HG02852 (cell line): Measurements from ENCODE around the gene KRTAP29-1.
"Not testable (repeated sequence)": the region's sequence is repeated elsewhere in the genome, so short reads cannot be mapped to it uniquely, and the experiment has no call there.

ENCODE experiments used
- ATAC-seq: cut with Tn5 transposase; IDR thresholded peaks from one replicate; pipeline ENCODE4 v1.9.1; 2021; ENCODE audit warnings: mild to moderate bottlenecking, moderate library complexity; ENCODE audit not compliant: unreplicated experiment

Gene KRTAP29-1, protein sequence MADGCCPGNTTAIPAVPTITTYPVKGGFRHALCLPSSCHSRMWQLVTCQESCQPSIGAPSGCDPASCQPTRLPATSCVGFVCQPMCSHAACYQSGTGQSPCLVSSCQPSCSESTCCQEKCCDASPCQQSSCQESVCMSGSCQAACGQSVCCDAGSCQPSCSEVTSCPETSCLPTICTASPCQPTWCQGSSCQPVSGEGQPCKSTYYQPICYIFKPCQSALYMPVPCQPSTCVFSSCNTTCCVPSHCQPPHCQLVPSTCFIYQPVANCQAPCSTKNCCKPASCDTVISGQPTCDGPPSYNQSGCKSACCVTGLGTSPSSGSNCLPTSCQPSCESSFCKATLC

DNA sequence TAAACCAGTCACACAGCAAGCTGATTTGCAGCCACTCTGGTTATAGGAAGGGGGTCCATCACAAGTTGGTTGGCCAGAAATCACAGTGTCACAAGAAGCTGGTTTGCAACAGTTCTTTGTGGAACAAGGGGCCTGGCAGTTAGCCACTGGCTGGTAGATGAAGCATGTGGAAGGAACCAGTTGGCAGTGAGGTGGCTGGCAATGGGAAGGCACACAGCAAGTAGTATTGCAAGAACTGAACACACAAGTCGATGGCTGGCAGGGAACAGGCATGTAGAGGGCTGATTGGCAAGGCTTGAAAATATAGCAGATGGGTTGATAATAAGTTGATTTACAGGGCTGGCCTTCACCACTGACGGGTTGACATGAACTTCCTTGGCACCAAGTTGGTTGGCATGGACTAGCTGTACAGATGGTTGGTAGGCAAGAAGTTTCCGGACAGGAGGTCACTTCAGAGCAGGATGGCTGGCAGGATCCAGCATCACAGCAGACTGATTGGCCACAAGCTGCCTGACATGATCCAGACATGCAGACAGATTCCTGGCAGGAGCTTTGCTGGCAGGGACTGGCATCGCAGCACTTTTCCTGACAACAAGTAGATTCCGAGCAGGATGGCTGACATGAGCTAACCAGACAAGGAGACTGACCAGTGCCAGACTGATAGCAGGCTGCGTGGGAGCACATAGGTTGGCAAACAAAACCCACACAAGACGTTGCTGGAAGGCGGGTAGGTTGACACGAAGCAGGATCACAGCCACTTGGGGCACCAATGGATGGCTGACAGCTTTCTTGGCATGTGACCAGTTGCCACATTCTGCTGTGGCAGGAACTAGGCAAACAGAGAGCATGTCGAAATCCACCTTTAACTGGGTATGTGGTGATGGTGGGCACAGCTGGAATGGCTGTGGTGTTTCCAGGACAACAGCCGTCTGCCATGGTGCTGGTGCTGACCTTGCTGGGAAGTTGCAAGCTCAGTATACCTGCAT is at the start of gene KRTAP29-1:
Gene KRTAP29-1 (minus strand): TSS at position 936 of the 986 bp plus-strand sequence. CDS start 0 bp downstream, at position 936.
- no peak for ATAC-seq

DNA sequence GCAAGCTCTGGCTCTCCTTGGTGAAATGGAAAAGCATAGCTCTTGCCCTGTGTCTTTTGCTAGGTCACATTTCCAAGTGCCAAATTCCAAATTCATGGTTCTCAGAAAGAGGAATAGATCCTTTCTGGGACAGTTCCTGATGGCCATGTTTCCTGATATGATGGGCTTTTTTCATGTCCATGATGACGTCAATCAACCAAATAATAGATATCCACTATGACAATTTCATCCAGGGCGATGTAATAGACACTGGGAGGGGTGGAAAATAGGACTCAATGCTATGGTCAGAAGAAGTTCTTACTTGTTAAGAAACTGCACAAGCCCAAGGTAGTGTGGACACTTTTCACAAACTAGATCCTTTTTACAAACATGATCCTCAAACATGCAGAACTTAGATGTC is 48.5 kb upstream of the KRTAP29-1 start:
- no peak for ATAC-seq

DNA sequence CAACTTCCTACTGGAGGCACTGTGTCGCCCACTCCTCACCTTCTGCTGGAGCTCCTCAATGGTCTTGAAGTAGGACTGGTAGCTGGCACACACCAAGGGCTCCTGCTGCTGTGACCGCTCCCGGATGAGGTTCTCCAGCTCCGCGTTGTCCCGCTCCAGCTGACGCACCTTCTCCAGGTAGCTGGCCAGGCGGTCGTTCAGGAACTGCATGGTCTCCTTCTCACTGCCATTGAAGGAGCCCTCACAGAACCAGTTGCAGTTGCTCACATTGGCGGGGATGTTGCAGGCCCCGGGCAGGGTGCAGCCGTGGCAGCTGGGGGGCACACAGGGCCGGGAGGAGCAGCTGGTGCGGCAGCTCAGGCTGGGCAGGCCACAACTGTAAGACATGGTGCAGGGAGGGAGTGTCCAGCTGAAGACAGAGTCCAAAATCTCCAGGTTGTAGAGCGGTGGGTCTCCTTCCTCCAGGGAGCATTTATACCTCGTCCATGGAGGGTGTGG is 47.8 kb upstream of the KRTAP29-1 start, which contains the start of gene KRT33A:
Gene KRT33A (minus strand): TSS at position 448 of the 498 bp plus-strand sequence. CDS start 61 bp downstream, at position 387.
- not testable (repeated sequence) for ATAC-seq

DNA sequence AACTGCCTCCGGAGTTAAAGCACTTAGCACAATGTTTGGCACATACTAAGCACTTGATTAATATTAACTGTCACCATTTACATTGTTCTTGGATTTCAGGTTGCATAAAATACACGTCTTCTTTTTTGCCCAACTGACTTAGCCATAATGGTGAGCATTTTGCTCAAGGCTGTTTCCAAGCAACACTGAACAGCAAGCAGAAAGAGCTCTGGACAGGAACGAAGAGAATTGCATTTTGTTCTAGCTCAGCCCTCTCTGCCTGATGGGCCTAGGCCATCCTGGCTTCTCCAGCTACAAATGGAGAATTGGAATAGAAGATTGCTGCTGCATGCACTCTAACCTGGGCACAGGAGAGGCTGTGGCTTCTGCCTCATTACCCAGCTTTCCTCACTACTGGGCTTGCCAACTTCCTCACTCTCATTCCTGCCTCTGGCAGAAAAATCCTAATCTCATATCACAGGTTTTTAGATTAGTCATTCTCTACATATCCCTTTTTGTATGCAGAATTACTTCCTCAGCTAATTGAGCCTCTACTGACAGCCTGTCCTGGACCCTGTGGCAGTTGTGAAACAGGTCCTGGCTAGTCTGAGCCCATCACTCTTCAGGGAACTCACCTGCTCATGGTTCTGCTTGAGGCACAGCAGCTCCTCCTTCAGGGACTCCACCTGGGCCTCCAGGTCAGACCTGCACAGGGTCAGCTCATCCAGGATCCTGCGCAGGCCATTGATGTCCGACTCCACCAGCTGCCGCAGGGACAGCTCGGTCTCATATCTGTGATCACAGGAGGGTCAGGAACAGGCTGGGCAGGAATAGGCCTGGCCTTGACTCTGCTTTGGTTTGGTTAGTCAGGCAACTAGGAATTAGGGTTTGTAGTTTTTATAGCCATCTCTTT is 45.5 kb upstream of the KRTAP29-1 start:
- ATAC-seq: no peak

DNA sequence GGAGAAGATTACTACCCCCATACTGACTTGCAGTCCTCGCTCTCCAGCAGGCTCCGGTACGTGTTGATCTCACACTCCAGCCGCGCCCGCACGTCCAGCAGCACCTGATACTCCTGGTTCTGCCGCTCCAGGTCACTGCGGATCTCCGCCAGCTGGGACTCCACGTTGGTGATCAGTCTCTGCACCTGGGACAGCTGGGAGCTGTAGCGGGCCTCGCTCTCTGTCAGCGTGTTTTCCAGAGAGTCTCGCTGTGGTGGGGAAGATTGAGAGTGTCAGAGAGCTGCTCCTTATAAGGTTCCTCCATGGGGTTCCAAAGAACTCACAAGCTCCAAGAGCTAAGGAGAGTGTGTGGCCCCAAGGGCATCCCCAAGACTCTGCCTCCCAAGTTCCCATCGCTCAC is 43.8 kb upstream of the KRTAP29-1 start:
- not testable (repeated sequence) for ATAC-seq

DNA sequence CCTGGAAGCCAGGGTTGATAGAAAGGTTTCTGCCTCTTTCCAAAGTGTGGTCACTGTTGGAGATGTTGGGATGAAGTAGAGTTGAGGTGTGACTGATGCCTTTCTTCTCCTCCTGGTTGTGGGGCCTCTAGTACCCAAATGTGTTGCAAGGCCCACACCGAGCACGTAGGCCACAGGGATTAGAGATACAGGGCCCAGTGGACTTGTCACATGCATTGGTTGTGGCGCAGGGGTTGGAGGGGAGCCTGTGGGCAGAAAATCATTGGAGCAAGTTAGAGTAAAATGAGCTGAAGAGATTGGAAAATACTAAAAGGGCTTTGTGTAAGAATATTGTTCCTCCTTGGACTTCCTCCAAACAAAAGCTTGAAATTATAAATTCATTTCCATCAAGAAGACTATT is 43.3 kb upstream of the KRTAP29-1 start:
- no peak for ATAC-seq

DNA sequence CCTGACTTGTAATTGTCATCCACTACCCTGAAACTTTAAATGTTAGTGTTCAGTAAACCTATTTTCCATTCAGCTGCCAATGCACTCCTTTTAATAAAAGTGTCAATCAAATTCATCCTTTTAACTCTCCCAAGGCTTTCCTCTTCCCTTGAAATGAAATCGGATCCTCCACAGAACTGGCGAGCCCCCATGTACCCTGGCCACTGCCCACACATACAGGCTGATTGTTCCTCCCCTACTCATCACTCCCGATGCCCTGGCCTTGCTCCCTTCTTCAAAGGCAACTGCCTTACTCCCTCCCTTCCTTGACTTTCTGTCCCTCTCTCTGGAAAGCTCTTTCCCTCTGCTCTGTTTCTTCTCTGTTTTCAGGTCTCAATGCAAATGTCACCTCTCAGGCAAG is 40.4 kb upstream of the KRTAP29-1 start:
- ATAC-seq: no peak

DNA sequence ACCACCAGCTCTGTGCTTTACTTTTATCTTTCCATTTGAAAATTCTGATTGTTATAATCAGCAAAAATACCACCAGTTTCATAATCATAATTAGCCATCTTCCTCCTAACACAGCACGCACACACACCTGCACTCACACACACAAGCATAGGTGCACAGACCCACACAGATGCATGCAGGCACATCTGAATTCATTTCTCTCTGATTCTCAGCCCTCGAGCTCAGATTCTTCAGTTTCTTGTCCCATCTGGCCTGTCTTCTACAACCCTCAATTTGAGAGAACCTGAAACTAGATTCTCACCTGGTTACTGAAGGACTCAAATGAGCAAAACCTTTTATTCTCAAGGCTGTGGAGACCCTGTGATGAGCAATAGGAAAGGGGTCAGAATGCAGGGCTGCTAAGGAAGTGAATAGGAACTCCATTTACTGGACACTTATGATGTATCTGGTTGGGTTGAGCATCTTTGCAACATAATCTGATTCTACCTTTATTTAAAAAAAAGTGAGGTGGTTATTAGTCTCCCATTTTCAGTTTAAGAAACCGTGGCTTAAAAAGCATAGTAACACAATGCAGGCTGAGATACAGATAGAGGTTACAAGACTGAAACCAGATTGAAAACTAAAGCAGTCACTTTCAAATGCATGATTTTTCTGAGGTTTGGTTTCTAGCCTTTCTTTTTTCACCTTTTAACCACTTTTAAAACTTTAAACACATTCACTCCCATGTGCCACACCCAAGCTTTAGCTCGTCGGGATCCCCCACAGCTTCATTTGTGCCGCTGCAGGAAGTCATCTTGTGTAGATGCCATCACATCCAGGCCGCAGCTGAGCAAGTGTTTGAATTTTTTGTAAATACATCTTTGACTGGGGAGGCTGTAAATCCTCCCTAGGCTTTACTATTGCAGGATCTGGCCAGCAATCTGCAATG is 38.5 kb upstream of the KRTAP29-1 start:
- no peak for ATAC-seq

DNA sequence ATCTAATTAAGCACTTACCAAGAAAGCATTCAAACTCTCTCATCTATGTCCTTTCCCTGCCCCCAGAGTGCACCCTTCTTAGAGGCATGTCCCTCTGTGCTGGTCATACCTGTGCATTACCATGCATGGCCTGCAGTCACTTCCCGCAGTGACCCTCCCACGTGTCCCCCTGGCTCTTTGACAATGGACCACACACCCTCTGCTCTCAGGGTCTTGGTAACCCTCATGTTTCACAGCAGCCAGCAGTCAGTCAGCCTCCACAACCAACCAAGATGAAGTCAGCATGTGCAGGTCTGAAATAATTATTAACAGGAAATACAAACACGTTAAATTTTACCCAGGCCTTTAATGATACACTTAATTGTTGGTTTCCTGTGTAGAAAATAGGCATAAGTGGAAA is 37.8 kb upstream of the KRTAP29-1 start:
- no peak for ATAC-seq

DNA sequence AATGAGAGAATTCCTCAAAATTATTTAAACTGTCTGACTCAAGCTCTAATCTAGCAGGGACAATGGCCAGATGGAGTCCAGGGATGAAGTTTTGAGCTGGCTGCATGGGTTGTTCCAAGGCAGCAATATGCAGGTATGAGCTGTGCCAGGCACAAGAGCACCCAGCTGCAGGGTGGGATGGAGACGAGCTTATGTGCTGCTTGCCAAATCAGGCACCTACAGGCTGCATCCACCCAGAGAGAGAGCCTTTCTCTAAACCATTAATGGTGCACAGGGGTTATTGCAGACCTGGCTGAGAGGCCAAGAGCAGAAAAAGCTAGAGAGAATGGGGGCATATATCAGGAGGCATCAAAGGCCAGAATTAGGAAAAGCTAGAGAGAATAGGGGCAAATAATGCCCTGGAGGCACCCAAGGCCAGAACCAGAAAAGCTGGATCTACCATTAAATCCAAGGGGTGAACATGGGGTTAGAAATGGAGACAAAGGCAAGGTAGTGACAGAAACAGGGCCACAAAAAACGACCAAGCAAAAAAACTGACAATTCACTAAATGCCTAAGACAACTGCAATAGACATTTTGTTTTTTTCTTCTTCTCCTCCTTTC is 37.0 kb upstream of the KRTAP29-1 start:
- ATAC-seq: no peak

DNA sequence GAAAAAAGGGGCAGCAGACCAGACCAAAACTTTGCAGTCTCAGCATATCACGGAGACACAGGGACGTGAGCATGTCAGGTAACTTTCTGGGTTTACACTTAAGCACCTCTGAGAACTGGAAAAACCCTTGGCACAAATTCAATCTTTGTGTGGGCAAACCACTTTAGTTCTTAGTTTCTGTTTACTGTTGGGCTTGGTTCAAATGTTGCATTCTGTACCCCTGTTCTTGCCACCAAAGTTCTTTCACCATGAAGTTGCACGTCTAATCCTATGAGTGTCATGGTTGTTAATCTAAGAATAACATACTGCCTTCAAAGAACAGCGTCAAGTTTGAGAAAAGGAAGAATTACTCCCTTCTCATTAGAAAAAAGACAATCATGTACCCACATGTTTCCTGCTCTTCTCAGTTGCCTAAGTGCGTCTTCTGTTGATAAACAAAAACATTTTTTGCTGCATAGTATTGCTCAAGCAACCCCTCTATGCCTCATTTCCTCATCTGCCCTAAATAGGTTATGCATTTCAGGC is 36.4 kb upstream of the KRTAP29-1 start:
- ATAC-seq: no peak

DNA sequence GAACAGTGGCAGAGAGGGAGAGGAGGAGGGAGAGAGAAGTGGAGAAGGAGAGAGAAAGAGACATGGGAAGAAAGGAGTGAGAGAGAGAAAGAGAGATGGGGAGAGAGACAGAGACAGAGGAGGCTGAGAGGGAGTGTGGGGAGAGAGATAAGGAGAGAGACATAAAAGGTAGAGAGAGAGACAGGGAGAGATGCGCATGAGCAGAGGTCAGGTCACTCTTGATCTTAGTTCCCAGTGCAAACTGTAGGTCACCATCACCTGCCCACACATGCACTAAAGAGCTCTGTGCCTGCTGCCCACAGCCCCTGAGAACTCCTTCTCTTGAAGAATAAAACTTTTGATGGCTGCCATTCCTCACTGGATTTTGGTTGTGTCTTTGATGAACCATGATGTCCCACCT is 33.1 kb upstream of the KRTAP29-1 start:
- no peak for ATAC-seq

DNA sequence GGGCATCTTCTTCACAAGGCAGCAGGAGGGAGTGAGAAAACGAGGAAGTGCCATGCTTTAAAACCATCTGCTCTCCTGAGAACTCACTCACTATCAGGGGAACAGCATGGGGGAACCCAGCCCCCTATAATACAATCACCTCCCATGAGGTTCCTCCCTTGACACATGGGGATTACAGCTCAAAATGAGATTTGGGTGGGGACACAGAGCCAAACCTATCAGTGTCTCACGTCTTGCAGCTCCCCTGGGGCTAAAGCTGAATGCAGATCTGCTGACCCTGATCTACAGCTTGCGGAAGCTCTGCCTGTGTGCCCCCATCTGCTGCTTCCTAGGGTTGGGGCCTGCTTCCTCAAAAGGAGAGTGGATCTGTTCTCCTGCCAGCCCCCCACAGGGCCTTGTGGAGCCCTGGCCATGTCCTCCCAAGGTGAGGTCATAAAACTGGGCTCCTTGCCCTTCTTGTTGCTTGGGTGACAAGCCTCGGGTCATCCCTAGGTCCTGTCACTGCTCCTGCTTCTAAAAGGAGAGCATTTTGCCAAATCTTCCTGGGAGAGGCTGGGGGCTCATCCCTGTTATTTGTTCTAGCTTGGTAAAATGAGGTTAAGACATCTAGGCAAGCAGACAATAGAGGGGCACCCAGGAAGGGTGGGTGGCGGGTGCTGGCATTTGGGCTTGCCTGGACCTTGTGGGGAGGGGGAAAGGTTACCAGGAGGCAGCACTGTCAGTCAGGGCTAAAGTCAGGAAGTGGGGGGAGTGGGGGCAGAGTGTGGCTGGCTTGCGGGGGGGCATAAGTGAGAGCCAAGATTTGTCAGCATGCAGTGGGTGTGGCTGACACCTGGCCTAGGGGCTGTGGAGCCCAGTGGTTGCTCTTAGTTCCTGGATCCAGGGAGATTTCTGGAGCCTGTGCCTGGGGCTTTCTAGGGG is 32.0 kb upstream of the KRTAP29-1 start:
- ATAC-seq: no peak

DNA sequence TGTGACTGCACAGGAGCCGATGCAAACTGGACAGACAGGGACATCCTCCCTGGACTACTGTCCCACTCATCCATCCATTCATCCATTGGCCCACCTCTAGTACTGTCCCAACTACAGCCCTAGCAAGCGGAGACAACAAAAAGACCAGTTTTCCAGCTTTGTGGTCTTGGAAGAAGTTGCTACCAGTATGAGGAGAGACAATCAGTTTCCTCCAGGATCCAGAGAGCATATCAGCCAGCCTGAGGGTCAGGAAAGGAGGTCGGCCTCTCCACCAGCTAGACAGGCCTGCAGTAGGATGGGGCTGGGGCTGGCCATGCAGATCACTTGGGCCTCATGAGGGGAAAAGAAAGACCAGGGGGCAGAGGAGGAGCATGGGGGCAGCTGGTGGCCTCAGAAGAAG is 31.2 kb upstream of the KRTAP29-1 start:
- ATAC-seq: no peak

DNA sequence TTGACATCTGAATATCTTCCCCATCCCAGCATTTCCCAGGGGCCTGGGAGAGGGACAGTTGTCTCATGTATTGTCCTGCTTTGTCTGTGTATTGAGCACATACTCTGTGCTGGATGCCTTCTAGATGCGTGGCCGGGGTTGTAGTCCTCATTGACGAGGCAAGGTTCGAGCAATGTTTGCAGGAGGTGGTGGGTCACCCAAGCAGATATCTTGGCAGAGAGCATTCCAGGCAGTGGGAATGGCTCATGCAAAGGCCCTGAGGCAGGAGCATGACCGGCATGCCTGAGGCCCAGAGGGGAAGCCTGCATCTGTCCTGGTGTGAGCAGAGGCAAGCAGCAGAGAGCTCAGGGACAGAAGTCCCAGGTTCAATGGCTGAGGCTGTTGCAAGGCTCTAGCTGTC is 30.4 kb upstream of the KRTAP29-1 start:
- no peak for ATAC-seq

DNA sequence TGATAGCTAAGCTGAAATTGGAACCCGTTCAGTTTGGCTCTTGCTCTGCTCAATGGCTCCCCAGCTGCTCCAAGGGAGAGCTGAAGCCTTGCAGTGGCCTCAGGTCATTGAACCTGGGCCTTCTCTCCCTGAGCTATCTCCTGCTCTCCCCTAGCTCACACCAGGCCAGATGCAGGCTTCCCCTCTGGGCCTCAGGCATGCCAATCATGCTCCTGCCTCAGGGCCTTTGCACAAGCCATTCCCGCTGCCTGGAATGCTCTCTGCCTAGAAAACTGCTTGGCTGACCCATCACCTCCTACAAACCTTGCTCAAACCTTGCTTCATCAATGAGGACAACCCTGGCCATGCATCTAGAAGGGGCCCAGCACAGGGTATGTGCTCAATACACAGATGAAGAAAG is 29.6 kb upstream of the KRTAP29-1 start:
- no peak for ATAC-seq

DNA sequence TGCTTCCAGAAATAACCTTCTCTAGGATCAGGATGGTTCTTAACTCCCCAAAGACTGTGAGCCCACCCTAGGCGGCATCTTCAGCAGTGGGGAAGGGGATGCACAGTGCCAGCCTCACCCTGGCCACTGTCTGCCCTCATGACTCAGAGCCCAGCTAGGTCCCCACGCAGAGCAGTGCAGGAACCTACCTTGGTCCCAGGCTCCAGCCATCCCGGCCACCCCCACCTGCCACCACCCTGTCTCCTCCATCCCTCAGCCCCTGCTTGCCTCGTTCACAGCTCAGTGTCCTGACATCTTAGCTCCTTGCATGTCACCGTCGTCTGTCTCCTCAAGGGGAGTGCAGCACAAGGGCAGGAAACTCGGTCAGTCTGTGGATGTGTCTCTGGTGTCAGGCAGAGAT is 29.0 kb upstream of the KRTAP29-1 start:
- no peak for ATAC-seq
